HG03378 (cell line): Measurements from ENCODE around the gene CNST.

Source experiments
- ATAC-seq: cut with Tn5 transposase; IDR thresholded peaks from one replicate; pipeline ENCODE4 v1.9.1; 2021; ENCODE audit warnings: mild to moderate bottlenecking, moderate library complexity; ENCODE audit not compliant: unreplicated experiment

Gene CNST, protein sequence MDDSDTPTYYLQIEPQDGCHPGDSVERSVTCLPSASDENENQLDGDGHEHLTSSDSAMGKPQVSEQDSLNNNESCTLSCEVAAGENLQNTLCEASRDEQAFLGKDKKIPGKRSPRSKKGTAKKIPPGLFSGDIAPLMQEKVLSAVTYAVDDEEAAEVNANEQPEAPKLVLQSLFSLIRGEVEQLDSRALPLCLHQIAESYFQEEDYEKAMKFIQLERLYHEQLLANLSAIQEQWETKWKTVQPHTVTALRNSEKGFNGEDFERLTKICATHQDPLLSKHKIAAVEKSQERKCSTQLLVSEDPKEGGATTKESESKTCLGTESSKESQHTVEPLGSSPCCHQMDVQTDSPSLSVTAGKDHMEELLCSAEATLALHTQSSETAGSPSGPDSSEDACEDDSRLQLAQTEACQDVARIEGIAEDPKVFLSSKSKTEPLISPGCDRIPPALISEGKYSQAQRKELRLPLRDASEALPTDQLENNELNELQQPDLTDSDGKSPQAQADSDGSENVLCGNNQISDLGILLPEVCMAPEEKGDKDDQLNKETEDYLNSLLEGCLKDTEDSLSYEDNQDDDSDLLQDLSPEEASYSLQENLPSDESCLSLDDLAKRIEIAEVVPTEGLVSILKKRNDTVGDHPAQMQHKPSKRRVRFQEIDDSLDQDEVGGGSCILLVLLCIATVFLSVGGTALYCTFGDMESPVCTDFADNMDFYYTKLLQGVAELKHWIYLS

DNA sequence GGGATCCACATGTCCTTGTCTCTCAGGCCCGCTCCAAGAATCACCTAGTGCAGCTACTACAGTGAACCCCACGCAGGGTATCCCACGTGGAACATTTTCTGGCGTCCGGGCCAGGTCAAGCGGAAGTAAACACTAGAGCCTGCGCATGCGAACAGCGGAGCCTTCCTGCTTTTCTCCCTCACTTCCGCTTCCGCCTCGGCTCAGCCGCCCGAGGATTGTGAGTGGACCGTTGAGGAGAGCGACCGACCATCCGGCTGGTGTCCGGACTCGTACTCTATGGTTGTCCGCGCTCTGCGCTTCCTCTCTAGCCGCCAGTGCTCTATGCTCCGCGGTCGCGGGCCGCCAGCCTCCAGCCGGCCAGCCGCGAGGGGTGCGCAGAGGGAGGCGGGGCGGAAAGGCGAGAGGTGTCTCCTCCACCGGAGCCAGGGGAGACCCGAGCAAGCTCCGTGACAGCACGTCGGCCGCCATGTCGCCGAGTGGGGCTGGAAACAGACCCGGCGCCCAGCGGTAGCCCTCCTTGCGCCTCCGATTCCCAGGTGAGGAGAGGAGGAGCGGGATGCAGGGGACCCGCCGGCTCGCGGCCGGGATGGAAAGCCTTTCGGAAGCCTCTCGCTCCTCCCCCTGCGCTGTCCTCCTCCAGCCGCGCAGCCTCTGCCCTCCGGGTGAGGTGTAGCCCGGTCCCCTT, at the start of gene CNST, which contains the start of gene TFB2M:
CNST (plus strand) TSS at position 329 of the 685 bp plus-strand sequence. CDS start 25,107 bp downstream, outside the sequence.
TFB2M (minus strand) TSS at position 134 of the 685 bp plus-strand sequence; CDS start at position 11, 123 bp downstream.
- peak; percentile 94 for ATAC-seq

DNA sequence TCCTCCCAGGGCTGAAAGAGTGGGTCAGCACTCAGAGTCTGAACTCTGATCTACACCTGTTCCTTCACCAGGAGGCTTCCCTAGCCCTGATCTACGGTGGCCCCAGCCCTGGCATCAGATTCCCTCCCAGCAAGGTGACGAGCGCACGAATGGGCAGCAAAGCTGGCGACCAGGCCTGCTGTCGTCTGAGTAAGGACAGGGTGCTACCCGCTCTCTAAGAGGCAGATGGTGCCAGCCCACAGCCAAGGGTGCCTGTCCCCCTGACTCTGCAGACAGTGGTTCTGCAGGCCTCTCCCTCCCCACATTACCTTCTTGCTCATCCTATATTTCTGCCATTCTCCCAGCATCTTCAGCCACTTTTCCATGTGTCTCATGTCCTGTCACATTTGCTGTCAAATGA, 48.9 kb upstream of the CNST start:
- no peak for ATAC-seq

DNA sequence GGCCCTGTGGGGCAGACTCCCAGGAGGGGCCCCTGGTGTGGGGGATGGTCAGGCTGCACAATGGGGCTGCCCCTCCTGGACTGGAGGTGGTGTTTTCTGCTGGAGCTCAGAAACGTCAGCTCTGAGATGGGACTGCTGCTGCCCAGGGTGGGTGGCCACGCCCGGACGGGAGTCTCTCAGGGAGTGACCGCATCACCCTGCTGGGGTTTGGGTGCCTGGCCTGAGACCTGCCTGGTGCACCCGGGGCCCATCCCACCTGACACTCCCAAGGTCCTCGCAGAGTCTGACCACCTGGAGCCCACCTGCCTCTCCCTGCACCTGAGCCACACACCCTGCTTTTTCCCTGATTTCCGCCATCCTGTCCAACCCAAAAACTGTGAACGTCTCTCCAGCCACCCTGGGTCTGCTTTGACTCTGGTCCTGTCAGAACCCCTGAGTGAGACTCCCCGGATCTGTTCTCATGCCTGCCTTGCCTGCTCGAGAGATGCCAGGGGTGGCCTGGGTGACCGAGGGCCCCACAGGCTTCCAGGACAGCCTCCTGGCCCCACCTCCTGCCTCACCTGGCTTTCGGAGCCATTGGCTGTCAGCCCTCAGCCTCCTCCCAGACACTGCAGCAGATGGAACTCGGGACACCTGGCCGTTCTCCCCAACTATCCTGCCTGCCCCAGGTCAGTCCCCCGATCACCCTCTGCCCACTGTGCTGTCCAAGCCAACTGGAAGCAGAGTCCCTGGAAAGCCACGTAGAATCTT, 47.6 kb upstream of the CNST start:
- ATAC-seq: no peak

DNA sequence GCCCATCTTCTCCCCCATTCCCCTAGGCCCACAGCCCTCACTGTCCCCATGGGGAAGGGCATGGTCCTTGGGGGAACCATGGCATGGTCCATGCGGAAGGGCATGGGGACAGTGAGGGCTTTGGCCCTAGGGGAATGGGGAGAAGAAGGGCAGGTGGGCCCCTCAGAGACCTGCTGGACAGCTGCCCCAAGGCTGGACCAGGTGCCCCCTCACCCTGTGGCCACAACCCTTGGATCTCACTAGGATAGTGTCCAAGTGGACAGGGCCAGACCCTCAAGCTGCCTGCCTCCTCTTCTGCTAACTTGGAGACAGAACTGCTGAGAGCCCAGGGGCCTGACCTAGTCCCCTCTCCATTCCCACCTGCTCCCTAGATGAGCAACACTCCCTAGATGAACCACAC, 46.7 kb upstream of the CNST start:
- no peak for ATAC-seq

DNA sequence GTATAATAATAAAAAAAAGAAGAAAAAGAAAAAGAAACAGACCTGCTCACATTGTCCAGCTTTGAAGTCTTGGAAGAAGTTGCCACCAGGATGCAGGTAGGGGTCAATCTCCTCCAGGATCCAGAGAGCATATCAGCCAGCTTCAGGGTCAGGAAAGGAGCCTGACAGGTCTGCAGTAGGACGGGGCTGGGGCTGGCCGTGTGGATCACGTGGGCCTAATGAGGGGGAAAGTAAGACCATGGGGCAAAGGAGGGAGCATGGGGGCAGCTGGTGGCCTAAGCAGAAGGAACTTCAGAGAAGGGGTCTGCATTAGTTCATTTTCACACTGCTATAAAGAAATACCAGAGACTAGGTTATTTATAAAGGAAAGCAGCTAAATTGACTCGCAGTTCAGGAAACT, 39.9 kb upstream of the CNST start:
- ATAC-seq: no peak

DNA sequence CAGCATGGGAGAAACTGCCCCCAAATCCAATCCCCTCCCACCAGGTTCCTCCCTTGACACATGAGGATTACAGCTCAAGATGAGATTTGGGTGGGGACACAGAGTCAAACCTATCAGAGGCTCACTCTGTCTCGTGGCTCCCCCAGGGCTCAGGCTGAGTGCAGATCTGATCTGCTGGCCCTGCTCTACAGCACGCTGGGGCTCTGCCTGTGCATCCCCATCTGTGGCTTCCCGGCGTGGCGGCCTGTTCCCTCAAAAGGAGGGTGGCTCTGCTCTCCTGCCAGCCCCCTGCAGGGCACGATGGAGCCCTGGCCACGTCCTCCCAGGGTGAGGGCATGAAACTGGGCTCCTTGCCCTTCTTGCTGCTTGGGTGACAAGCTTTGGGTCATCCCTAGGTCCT, 39.3 kb upstream of the CNST start:
- no peak for ATAC-seq

DNA sequence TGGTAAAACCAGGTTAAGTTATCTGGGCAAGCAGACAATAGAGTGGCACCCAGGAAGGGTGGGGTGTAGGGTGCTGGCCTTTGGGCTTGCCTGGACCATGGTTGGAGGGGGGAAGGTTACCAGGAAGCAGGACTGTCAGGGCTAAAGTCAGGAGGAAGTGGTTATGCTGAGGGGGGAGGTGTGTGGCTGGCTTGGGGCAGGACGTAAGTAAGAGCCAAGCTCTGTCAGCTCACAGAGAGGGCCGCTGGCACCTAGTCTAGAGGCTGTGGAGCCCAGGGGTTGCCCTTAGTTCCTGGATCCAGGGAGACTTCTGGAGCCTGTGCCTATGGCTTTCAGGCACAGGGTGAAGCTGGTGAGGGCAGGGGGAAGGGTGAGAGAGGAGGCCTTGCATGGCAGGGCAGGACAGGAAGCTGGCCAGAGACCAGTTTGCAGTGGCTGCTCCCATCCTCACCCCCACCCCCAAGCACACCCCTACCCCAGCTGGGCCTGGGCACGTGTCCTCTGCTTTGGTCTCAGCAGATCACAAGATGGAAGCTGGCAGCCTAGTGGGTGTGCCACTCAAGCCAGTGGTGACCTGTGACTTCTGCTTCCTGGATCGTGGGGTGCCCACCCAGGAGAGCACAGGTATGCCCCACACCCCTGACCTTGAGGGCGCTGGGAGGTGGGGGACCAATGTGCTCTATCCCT, 38.7 kb upstream of the CNST start:
- peak; percentile 71 for ATAC-seq

DNA sequence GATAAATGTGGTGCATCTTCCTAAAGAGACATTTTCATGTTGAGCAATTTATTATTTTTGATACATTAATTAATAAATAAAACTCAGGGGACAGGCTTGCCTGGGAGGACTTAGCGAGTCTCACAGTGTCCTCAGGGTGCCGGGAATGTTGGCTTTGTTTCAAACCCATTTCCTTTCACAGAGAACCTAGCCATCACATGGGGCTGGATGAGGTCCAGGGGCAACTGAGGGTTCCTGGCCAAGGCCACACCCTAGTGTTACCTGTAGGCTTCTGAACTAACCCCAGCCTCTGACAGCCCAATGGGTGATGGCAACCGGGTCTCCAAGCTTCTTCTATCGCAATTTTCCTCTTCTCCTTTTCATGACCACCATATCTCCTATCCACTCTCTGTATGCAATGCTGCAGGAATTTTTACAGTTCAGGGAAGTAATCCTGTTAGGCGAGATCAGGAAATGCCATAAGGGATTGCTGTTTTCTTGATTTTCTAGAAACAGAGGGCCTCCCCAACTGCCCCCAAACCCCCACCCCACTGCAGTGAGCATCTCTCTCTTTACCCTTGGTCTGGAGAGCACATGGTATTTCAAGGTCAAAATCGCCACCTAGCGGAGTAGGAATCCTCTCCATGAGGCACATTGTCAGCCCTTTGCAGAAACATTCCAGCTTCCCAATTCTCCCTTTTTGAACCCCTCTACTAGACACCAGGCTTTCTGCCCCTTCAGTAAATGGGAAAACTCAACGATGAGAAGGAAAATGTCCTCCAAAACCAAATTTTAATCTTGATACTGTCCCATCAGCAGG, 37.1 kb upstream of the CNST start:
- ATAC-seq: no peak

DNA sequence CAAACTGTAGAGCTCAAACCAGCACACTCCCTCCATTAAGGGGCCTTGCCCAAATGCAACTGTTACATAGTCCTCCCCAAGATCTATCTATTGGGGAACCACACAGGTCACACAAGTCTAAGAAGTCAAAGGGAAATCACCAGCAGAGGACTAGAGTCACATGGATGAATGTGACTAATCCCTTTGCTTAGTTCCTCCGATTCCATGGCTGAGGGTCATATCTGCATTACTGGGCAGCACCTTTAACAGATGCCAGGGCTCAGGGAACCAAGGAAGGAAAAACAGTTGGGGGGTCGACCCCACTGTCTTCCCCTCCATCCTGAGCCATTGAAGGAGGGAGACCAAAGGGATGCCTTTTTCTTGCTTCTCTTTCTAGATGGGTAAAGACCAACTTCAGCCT, 35.8 kb upstream of the CNST start:
- ATAC-seq: no peak

DNA sequence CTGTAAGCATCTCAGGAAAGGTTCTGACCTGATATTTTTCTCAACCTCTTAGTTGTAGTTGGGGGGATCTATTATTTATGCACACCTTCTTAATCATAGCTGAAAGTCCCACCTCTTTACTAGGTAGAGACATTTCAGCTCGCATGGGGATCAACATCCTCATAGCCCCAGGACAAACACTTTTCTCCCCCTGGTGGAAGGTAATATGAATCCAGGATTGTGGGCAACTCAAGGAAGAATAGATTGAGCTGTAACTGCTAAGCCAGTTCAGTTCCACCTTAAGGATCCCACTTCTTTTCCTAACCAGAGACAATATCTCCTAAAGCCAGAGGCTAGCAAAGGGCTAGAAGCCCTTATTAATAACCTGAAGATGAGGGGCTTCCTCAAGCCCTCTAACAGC, 33.7 kb upstream of the CNST start:
- no peak for ATAC-seq

DNA sequence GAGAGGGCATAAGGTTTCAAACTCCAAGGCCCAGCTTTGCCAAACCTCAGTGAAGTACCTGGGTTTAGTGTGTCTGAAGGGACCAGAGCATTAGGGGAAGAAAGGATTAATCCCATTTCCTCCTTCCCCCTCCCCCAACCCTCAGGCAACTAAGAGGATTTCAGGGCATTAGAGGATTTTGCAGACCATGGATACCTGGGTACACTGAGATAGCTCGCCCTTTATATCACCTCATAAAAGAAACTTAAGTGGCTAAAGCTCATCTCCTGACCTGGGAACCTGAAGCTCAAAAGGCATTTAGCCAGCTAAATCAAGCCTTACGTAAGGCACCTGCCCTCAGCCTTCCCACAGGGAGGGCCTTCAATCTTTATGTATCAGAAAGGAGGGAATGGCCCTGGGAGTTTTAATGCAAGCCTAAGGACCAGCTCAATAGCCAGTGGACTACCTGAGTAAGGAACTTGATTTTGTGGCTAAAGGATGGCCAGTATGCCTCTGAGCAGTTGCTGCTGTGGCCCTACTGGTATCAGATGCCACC, 32.8 kb upstream of the CNST start:
- ATAC-seq: no peak

DNA sequence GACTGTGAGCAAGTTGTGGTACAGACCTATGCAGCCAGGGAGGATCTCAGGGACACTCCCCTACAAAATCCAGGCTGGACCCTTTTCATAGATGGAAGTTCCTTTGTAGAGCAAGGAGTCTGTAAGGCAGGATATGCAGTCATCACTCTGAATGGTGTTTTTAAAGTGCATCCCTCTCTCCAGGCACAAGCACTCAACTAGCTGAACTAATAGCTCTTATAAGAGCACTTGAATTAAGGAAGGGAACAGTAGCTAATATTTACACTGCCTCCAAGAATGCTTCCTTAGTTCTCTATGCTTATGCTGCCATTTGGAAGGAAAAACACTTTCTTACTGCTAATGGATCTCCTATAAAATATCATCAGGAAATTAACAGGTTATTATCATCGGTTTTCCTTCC, 32.1 kb upstream of the CNST start:
- no peak for ATAC-seq

DNA sequence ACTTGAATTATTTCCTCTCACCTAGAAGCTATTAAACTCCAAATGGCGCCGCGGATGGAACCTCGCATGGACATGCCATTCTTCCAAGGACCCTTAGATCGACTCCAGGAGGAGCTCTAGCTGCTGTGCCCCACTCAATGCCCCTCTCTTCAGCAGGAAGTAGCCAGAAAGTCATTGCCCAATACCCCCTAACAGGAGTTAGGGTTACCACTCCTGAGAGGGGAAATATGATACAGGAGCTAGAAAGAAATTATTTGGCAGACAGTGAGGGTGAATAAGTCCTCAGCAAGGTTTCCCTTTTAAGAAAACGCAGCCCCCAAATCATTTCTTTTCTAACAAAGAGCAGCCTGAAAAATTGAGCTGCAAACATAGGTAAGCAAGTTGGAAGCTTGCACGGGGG, 28.8 kb upstream of the CNST start:
- no peak for ATAC-seq

DNA sequence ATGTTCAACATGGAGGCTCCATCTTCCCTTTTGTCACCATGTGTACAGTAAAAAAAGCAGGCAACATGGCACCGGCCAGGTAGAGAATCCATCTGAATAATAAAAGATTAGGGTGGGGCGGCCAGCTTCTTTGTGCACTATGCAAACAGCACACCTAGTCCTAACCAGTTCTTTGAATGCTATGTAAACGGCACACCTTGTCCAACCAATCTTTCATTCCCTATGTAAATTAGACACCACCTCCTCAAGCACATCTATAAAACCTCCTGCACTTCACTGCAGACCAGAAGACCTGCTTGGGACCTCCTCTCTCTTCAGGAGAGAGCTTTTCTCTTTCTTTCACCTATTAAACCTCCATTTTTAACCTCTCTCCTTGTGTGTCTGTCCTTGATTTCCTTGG, 28.4 kb upstream of the CNST start:
- ATAC-seq: no peak

DNA sequence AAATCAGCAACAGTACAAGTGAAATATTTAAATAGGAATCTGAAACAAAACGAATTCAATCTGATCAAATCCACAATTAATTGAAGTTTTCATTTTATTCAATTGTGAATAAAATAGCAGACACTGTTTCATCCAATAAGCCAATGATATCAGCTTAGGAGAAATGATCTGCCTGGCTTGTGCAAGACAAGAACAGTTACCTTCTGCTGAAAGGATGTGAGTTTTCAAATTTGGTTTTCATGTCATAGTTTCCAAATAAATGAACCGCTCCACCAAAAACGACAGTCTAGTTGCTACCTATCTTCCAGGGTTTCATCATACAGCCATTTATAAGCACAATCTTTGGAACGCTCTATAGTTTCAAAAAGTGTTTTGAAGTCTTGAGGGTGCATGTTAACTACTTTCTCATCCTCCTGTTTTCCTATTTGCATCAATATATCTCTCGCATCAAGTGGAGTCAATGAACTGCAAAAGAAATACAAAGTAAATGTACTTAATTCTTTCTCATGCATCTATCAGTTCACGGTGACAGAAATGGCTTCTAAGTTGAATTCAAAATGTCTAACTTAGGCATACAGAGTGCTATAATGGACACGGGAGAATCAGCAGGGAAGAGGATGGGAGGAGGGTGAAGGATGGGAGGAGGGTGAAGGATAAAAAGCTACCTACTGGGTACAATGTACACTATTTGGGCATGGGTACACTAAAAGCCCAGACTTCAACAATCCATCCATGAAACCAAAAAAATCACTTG, 25.3 kb upstream of the CNST start:
- ATAC-seq: no peak

DNA sequence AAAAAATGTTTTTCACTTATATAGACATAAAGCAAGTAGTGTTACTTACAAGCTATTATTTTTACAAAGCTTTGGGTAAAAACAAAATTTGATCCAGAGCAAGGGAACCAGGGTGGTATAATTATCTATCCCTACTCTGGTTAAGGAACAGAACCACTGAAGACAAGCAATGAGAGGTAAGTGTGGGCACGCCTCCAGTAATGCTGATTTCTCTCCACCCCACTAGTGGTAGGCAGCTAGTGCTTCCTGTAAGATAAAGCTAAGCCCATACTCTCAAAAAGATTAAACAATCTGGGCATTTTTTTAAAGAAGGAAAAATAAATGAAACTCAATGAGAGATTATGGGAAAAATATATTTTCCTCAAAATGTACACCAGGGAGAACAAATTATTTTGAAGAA, 22.3 kb upstream of the CNST start:
- ATAC-seq: no peak

DNA sequence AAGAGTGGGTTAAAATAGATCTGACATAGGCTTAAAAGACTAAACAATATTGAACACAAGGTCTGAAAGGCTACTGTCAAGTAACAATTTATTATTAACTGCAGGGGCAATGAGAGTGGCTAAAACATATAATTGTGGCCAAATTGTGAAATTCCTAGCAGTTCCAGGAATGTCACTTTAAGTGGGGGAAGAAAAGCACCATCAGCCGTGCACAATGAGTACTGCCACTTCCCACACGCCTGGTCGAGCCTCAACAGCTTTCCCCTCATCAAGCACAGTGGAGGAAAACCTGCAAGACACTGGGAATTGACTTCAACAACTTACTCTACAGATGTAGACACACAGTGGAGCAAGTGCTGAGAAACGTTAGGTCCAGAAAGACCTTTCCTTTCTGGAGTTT, 16.6 kb upstream of the CNST start:
- ATAC-seq: no peak

DNA sequence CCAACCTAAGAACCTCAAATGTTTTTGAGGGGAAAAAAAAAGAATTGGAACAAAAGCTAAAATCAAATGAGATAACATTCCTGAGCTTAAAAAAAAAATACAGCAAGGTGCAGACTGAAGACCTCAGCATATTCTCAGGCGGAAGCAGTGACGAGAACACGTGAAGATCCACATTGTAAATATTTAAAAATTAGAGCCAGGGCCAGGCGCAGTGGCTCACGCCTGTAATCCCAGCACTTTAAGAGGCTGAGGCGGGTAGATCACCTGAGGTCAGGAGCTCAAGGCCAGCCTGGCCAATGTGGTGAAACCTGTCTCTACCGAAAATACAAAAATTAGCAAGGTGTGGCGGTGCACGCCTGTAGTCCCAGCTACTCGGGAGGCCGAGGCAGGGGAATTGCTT, 15.9 kb upstream of the CNST start:
- no peak for ATAC-seq

DNA sequence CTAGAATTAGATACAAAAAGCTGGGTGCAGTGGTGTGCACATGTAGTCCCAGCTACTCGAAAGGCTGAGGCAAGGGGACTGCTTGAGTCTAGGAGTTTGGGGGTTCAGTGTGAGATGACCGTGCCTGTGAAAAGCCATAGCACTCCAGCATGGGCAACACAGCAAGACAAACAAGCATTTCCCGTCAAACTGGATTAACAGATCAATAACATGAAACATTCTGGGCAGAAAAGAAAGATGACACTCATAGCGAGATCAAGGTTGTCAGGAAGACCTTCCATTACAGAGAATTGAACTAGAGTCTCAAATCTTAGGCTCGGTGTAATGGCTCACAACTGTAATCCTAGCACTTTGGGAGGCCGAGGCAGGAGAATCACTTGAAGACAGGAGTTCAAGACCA, 14.1 kb upstream of the CNST start:
- no peak for ATAC-seq
